Hepatocyte (in vitro differentiated cells): ENCODE measurements around the gene SAT2. TPM values are rescaled to one million over a fixed set of nuclear protein-coding genes. Genes with fewer than 3 reads are reported as not detected.

Experiments used
- DNase-seq: peaks from one replicate; pipeline ENCODE4 v3.0.0-alpha.2; 2016; ENCODE audit warnings: low spot score
- H2AFZ ChIP-seq: fragments of 200-600 bp; sonication (generic); 2 replicates; pipeline ENCODE4 v1.6.0; 2016; ENCODE audit warnings: antibody characterized with exemption, mild to moderate bottlenecking
- H3K27ac ChIP-seq: fragments of 200-600 bp; sonication (generic); 2 replicates; pipeline ENCODE4 v1.5.1; 2016; ENCODE audit warnings: mild to moderate bottlenecking
- H3K27me3 ChIP-seq: fragments of 200-600 bp; sonication (generic); 2 replicates; pipeline ENCODE4 v1.6.1; 2016
- H3K36me3 ChIP-seq: fragments of 200-600 bp; sonication (generic); replicated peaks from 2 replicates; pipeline ENCODE4 v1.5.1; 2016; ENCODE audit warnings: low read depth; ENCODE audit not compliant: insufficient read depth
- H3K4me1 ChIP-seq: fragments of 200-600 bp; sonication (generic); 2 replicates; pipeline ENCODE4 v1.5.1; 2016; ENCODE audit warnings: mild to moderate bottlenecking, moderate library complexity; ENCODE audit not compliant: insufficient read depth
- H3K4me2 ChIP-seq: fragments of 200-600 bp; sonication (generic); 2 replicates; pipeline ENCODE4 v1.6.0; 2016
- H3K4me3 ChIP-seq: fragments of 200-600 bp; sonication (generic); 2 replicates; pipeline ENCODE4 v1.5.1; 2016; ENCODE audit warnings: mild to moderate bottlenecking
- H3K79me2 ChIP-seq: fragments of 200-600 bp; sonication (generic); 2 replicates; pipeline ENCODE4 v1.6.0; 2017; ENCODE audit warnings: mild to moderate bottlenecking
- H3K9me2 ChIP-seq: fragments of 200-600 bp; sonication (generic); replicated peaks from 2 replicates; pipeline ENCODE4 v1.6.0; 2017; ENCODE audit warnings: mild to moderate bottlenecking; ENCODE audit not compliant: insufficient read depth
- H3K9me3 ChIP-seq: fragments of 200-600 bp; sonication (generic); 2 replicates; pipeline ENCODE4 v1.5.1; 2016; ENCODE audit warnings: low read depth, mild to moderate bottlenecking
- H4K20me1 ChIP-seq: fragments of 200-600 bp; sonication (generic); 2 replicates; pipeline ENCODE4 v1.6.0; 2016; ENCODE audit warnings: mild to moderate bottlenecking; ENCODE audit not compliant: insufficient read depth, poor library complexity, severe bottlenecking
- CTCF ChIP-seq: fragments of 200-600 bp; sonication (generic); IDR thresholded peaks from 2 replicates; pipeline ENCODE4 v1.5.1; 2016; ENCODE audit warnings: antibody characterized with exemption, mild to moderate bottlenecking; ENCODE audit not compliant: poor library complexity
- EZH2 ChIP-seq: fragments of 200-600 bp; sonication (generic); IDR thresholded peaks from 2 replicates; pipeline ENCODE4 v1.6.1; 2016; ENCODE audit warnings: antibody characterized with exemption, mild to moderate bottlenecking, borderline replicate concordance
- EZH2phosphoT487 ChIP-seq: fragments of 200-600 bp; sonication (generic); IDR thresholded peaks from one replicate; pipeline ENCODE4 v1.6.1; 2018; ENCODE audit warnings: antibody characterized with exemption, mild to moderate bottlenecking, low read depth, moderate library complexity; ENCODE audit not compliant: unreplicated experiment, severe bottlenecking
- WGBS: methylation state at CpG from one replicate; pipeline ENCODE4 v1.1.6; 2016; ENCODE audit warnings: low lambda C conversion rate; ENCODE audit errors: missing lambda C conversion rate; 5-methylcytosine and 5-hydroxymethylcytosine counted together
- polyA plus RNA-seq: library from polyadenylated mRNA; unstranded; fragments of >200 nt; fragmentation: Nextera tagmentation; extraction: Ambion mirVana; gene quantifications from 2 replicates; pipeline ENCODE4 v1.2.1, GENCODE V29; 2016
- total RNA-seq: library from RNA; depleted of rRNA; stranded (reverse); fragments of >200 nt; gene quantifications from 2 replicates; pipeline ENCODE4 v1.2.3, GENCODE V29; 2014

The SAT2 gene
- total and polyA plus RNA-seq, 2 experiments from 2014 or later = 130 to 138 TPM

GRCh38 chr17:7589891-7590691, 37.5 kb downstream of the SAT2 start, which contains the start of gene SOX15:
SOX15 (minus strand) TSS chr17:7590094; CDS start chr17:7589676, 418 bp downstream.
- H3K9me2 ChIP-seq = no peaks in the 10 kb centered on the region
- H3K27ac ChIP-seq = peak within 1 kb of the TSS; percentile 65
- no peak within 1 kb of the TSS for H3K4me2 ChIP-seq
- peaks cover 5% of the 10 kb centered on the region for H3K36me3 ChIP-seq
- DNase-seq = peak; percentile 19
- H3K4me1 ChIP-seq = no peaks in the 10 kb centered on the region
- no peak within 1 kb of the TSS for H3K4me3 ChIP-seq
- 85% methylated on average over 21 of the region's 24 CpGs for WGBS
- no peaks in the 10 kb centered on the region for H3K9me3 ChIP-seq
- H3K27me3 ChIP-seq = no peaks in the 10 kb centered on the region
- no peak within 1 kb of the TSS for H2AFZ ChIP-seq
- no peak for TF ChIP-seq EZH2phosphoT487
- TF ChIP-seq EZH2 = no peak
- no peak for TF ChIP-seq CTCF
- H4K20me1 ChIP-seq = no peaks in the 10 kb centered on the region
- H3K79me2 ChIP-seq = peaks cover 18% of the 10 kb centered on the region

GRCh38 chr17:7589204-7589868, 38.3 kb downstream of the SAT2 start:
- Histone ChIP-seq H3K4me2 (no peak overlapping the region), H3K4me1 (no peaks in the 10 kb centered on the region), H3K36me3 (peaks cover under 1% of the 10 kb centered on the region), H2AFZ (no peak overlapping the region), H4K20me1 (no peaks in the 10 kb centered on the region), H3K27ac (no peak overlapping the region), H3K4me3 (no peak overlapping the region), H3K9me3 (no peaks in the 10 kb centered on the region), H3K9me2 (no peaks in the 10 kb centered on the region), H3K27me3 (no peaks in the 10 kb centered on the region), H3K79me2 (peaks cover 21% of the 10 kb centered on the region)
- 63% methylated on average over 55 of the region's 56 CpGs for WGBS
- peak; percentile 84 for DNase-seq
- peak; percentile 68 for TF ChIP-seq CTCF
- no peak for TF ChIP-seq EZH2

GRCh38 chr17:7588553-7589203, 38.9 kb downstream of the SAT2 start:
- Histone ChIP-seq H3K36me3 (no peaks in the 10 kb centered on the region), H3K9me3 (no peaks in the 10 kb centered on the region), H3K79me2 (peaks cover 22% of the 10 kb centered on the region), H2AFZ (no peak overlapping the region), H3K4me1 (no peaks in the 10 kb centered on the region), H3K9me2 (no peaks in the 10 kb centered on the region), H4K20me1 (no peaks in the 10 kb centered on the region), H3K27me3 (no peaks in the 10 kb centered on the region), H3K4me2 (no peak overlapping the region), H3K27ac (no peak overlapping the region), H3K4me3 (no peak overlapping the region)
- TF ChIP-seq EZH2 (no peak), EZH2phosphoT487 (no peak), CTCF (no peak)
- DNase-seq = no peak
- WGBS = 95% methylated on average over 27 of the region's 30 CpGs
